Inflammatory macrophage (primary cell): ENCODE data around the gene DDX47.
"Not testable (repeated sequence)": the region's sequence is repeated elsewhere in the genome, so short reads cannot be mapped to it uniquely, and the experiment has no call there.

ENCODE experiments used
- DNase-seq, 2 donors: peaks; one replicate each; pipeline ENCODE4 v3.0.0-alpha.2; 2020 to 2022

Gene DDX47

DNA sequence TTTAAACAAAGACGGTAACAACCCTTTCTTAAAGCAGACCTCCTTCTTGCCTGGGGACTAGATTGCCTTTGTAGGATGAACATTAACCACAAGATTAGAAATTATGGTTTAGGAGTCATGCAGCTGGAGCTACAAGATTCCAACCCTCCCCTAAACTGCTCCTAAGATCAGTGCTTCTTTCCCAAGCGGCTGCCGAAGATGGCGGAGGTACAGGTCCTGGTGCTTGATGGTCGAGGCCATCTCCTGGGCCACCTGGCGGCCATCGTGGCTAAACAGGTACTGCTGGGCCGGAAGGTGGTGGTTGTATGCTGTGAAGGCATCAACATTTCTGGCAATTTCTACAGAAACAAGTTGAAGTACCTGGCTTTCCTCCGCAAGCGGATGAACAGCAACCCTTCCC, 62.2 kb downstream of the DDX47 start:
- not testable (repeated sequence) for DNase-seq

DNA sequence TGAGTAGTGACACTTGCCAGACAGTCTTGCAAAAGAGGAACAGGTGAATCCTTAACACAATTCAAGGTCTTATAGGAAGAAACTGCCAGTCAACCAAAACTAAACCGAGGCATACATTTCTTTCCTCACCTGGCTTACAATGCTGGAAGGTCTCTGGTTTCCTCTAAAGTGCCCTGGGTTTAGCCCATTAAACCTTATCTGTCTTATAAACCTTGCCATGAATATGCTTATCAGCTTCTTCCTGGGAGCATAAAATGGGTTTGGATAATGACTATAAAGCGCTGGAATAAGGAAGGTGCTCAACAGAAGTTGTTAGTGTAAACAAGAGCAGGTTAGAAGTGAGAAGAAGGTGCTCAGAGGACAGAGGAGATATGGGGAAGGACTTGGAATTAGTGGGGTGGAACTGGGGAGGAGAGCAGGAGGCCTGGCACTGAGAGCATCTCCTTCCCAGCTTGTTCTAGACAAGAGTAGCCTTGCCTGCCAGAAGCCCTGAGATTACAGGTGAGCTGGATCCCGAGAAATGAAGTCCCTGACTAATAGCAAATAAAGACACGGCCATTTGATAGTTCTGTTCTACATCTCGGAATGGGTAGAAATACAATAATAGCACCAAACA, 64.1 kb downstream of the DDX47 start:
- DNase-seq = no peak

GRCh38 chr12:12877781-12878455, 64.8 kb downstream of the DDX47 start:
- no peak for DNase-seq
